HG03025 (cell line): ENCODE data around the gene GRK1.

Experiments used
- ATAC-seq: cut with Tn5 transposase; IDR thresholded peaks from one replicate; pipeline ENCODE4 v1.9.1; 2021; ENCODE audit warnings: mild to moderate bottlenecking, moderate library complexity; ENCODE audit not compliant: unreplicated experiment, low FRiP score

GRK1 gene

GRCh38 chr13:113631341-113632095 lies 35.5 kb upstream of the GRK1 start:
- no peak for ATAC-seq

GRCh38 chr13:113632706-113633484 lies 34.1 kb upstream of the GRK1 start:
- no peak for ATAC-seq

GRCh38 chr13:113633485-113633873 lies 33.5 kb upstream of the GRK1 start:
- ATAC-seq, result no peak

- no peak for ATAC-seq
Measured at GRCh38 chr13:113634279-113635047, 32.6 kb upstream of the GRK1 start.

GRCh38 chr13:113635048-113635420 lies 32.0 kb upstream of the GRK1 start:
- ATAC-seq, result no peak

- ATAC-seq, result no peak
Measured at GRCh38 chr13:113635709-113636108, 31.3 kb upstream of the GRK1 start.

GRCh38 chr13:113636266-113636963 lies 30.6 kb upstream of the GRK1 start:
- no peak for ATAC-seq

- no peak for ATAC-seq
Measured at GRCh38 chr13:113637262-113638160, 29.5 kb upstream of the GRK1 start.

- no peak for ATAC-seq
Measured at GRCh38 chr13:113638173-113638746, 28.8 kb upstream of the GRK1 start.

GRCh38 chr13:113638806-113639205 lies 28.2 kb upstream of the GRK1 start:
- ATAC-seq, result no peak

GRCh38 chr13:113639616-113640262 lies 27.3 kb upstream of the GRK1 start:
- ATAC-seq, result no peak

- ATAC-seq, result no peak
Measured at GRCh38 chr13:113641426-113641825, 25.6 kb upstream of the GRK1 start.

- no peak for ATAC-seq
Measured at GRCh38 chr13:113642563-113642962, 24.5 kb upstream of the GRK1 start.

- no peak for ATAC-seq
Measured at GRCh38 chr13:113643593-113643992, 23.4 kb upstream of the GRK1 start.

- no peak for ATAC-seq
Measured at GRCh38 chr13:113644800-113645199, 22.2 kb upstream of the GRK1 start.

- ATAC-seq, result no peak
Measured at GRCh38 chr13:113645329-113645728, 21.7 kb upstream of the GRK1 start.

GRCh38 chr13:113646376-113646775 lies 20.6 kb upstream of the GRK1 start:
- no peak for ATAC-seq

- ATAC-seq, result no peak
Measured at GRCh38 chr13:113646921-113647340, 20.1 kb upstream of the GRK1 start.
